HepG2 (cell line): ENCODE measurements around the gene JAGN1. TPM values are rescaled to one million over a fixed set of nuclear protein-coding genes. Genes with fewer than 3 reads are reported as not detected.

Experiments used
- CREB1 ChIP-seq, 2 experiments: fragments of 450-650 bp in 1 of 2; IDR thresholded peaks; 2 replicates each; pipeline ENCODE4 v1.6.1; 2016 to 2017; ENCODE audit warnings: control low read depth in 1 of 2, mild to moderate bottlenecking in 1 of 2, missing compliant biosample characterization in 1 of 2, missing genetic modification characterization in 1 of 2
- CREBL2 ChIP-seq: sonication (generic); formaldehyde crosslinking; IDR thresholded peaks from 2 replicates; pipeline ENCODE4 v1.8.1; 2023; ENCODE audit warnings: missing genetic modification reagents, mild to moderate bottlenecking, borderline replicate concordance
- DMTF1 ChIP-seq: sonication (generic); formaldehyde crosslinking; IDR thresholded peaks from 2 replicates; pipeline ENCODE4 v1.4.0; 2020; ENCODE audit warnings: mild to moderate bottlenecking, missing genetic modification reagents
- HNRNPH1 ChIP-seq: fragments of 200-400 bp; formaldehyde crosslinking; optimal IDR thresholded peaks from 2 replicates; pipeline ENCODE3; 2017; ENCODE audit warnings: mild to moderate bottlenecking, low read depth, low read length
- IKZF5 ChIP-seq: IDR thresholded peaks from 2 replicates; pipeline ENCODE4 v1.6.1; 2018; ENCODE audit warnings: missing genetic modification reagents, mild to moderate bottlenecking, missing compliant biosample characterization
- IRF1 ChIP-seq: sonication (generic); formaldehyde crosslinking; IDR thresholded peaks from 2 replicates; pipeline ENCODE4 v1.4.0; 2020; ENCODE audit warnings: low read depth, mild to moderate bottlenecking, missing genetic modification reagents
- KLF6 ChIP-seq: IDR thresholded peaks from 2 replicates; pipeline ENCODE4 v1.8.0; 2016; ENCODE audit warnings: missing biosample characterization, missing genetic modification reagents
- NCOR1 ChIP-seq: fragments of 200-600 bp; sonication (generic); IDR thresholded peaks from 2 replicates; pipeline ENCODE4 v1.7.0; 2017; ENCODE audit warnings: antibody characterized with exemption, low read length, borderline replicate concordance
- POGK ChIP-seq: sonication (generic); formaldehyde crosslinking; conservative IDR thresholded peaks from 2 replicates; pipeline ENCODE4 v1.8.0; 2022; ENCODE audit warnings: mild to moderate bottlenecking, moderate library complexity, missing genetic modification reagents
- SNRNP70 ChIP-seq: fragments of 200-400 bp; formaldehyde crosslinking; IDR thresholded peaks from 2 replicates; pipeline ENCODE4 v1.6.1; 2017; ENCODE audit warnings: mild to moderate bottlenecking, low read depth, low read length, moderate library complexity
- SP5 ChIP-seq: IDR thresholded peaks from 2 replicates; pipeline ENCODE4 v1.6.1; 2016; ENCODE audit warnings: low read depth, borderline replicate concordance
- TP53 ChIP-seq: sonication (generic); formaldehyde crosslinking; conservative IDR thresholded peaks from 2 replicates; pipeline ENCODE4 v1.4.0; 2020; ENCODE audit warnings: missing genetic modification reagents
- XRCC5 ChIP-seq: fragments of 200-400 bp; formaldehyde crosslinking; optimal IDR thresholded peaks from 2 replicates; pipeline ENCODE3; 2017; ENCODE audit warnings: mild to moderate bottlenecking, low read length
- ZNF207 ChIP-seq: fragments of 450-650 bp; IDR thresholded peaks from 2 replicates; pipeline ENCODE4 v1.6.1; 2016; ENCODE audit warnings: antibody characterized with exemption, borderline replicate concordance
- ZNF296 ChIP-seq: sonication (generic); formaldehyde crosslinking; conservative IDR thresholded peaks from 2 replicates; pipeline ENCODE4 v1.5.0; 2020; ENCODE audit warnings: mild to moderate bottlenecking, missing genetic modification reagents
- ZNF574 ChIP-seq: sonication (generic); formaldehyde crosslinking; IDR thresholded peaks from 2 replicates; pipeline ENCODE4 v1.4.0; 2020; ENCODE audit warnings: missing genetic modification reagents
- ZNF660 ChIP-seq: sonication (generic); formaldehyde crosslinking; IDR thresholded peaks from 2 replicates; pipeline ENCODE4 v1.5.1; 2020; ENCODE audit warnings: mild to moderate bottlenecking, low read depth, missing genetic modification reagents, borderline replicate concordance
- ZNF724P ChIP-seq: sonication (generic); formaldehyde crosslinking; IDR thresholded peaks from 2 replicates; pipeline ENCODE4 v1.8.0; 2022; ENCODE audit warnings: missing genetic modification reagents, borderline replicate concordance
- polyA plus RNA-seq, 8 experiments: library from polyadenylated mRNA; depleted of rRNA in 3 of 8; stranded (reverse) in 7 of 8; unstranded in 1 of 8; fragments of >200 nt; fragmentation: Illumina TruSeq in 4 of 8; extraction: Trizol in 4 of 8; gene quantifications; 2 replicates each; pipeline versions ENCODE4 v1.2.1 to v1.2.3, GENCODE V29; 2011 to 2016; ENCODE audit warnings: low read depth in 4 of 8, missing spikeins in 1 of 8, mixed read lengths in 1 of 8; ENCODE audit not compliant: insufficient read depth in 1 of 8
- total RNA-seq, 5 experiments: library from RNA; depleted of rRNA; stranded (reverse); fragments of >200 nt; fragmentation: Illumina TruSeq; extraction: Trizol; gene quantifications; 2 replicates each; pipeline ENCODE4 v1.2.3, GENCODE V29; 2016; ENCODE audit warnings: low read depth in 1 of 5

Gene JAGN1
- total and polyA plus RNA-seq, 2 of the 13 experiments (the other 11 are each of a cell fraction or from before 2014, with no cell fraction given) = 49.9 to 50.9 TPM

- TF ChIP-seq SNRNP70 (no peak), IKZF5 (CRISPR knock-in tag) (no peak), CREB1 (IDR thresholded peaks at IDR 0.05) (no peak), CREB1 (CRISPR knock-in tag; IDR thresholded peaks at IDR 0.05) (no peak), CREBL2 (CRISPR knock-in tag) (no peak), ZNF296 (CRISPR knock-in tag) (0 out of 2 replicates have a peak, but pooled peaks have one; percentile 27), SP5 (CRISPR knock-in tag) (peak; percentile 79; the same call in 1 of the 2 replicates), DMTF1 (CRISPR knock-in tag) (no peak), HNRNPH1 (no peak), IRF1 (CRISPR knock-in tag) (no peak), ZNF207 (no peak), ZNF660 (CRISPR knock-in tag) (no peak), KLF6 (no peak), XRCC5 (peak; percentile 73), ZNF724P (CRISPR knock-in tag) (0 out of 2 replicates have a peak, but pooled peaks have one; percentile 27), NCOR1 (no peak), ZNF574 (CRISPR knock-in tag) (peak; percentile 70), POGK (CRISPR knock-in tag) (peak; percentile 57; the same call in 1 of the 2 replicates), TP53 (CRISPR knock-in tag) (no peak)
Observed at GRCh38 chr3:9916734-9917680, 26.6 kb downstream of the JAGN1 start, which contains the start of gene IL17RC (continued).
